Measurements from ENCODE around the gene TTLL3.
"Not testable (repeated sequence)": the region's sequence is repeated elsewhere in the genome, so short reads cannot be mapped to it uniquely, and the experiment has no call there.

The TTLL3 gene

GRCh38 chr3:9872067-9872466, 62.0 kb downstream of the TTLL3 start:
- not testable (repeated sequence) for DNase-seq

- no peak for DNase-seq
Measured at GRCh38 chr3:9875448-9875847, 65.4 kb downstream of the TTLL3 start.

GRCh38 chr3:9876255-9876654, 66.2 kb downstream of the TTLL3 start:
- not testable (repeated sequence) for DNase-seq

- no peak for DNase-seq
Measured at GRCh38 chr3:9876991-9877390, 66.9 kb downstream of the TTLL3 start.

- no peak for DNase-seq
Measured at GRCh38 chr3:9878700-9879099, 68.6 kb downstream of the TTLL3 start.

- no peak for DNase-seq
Measured at GRCh38 chr3:9879830-9880549, 69.9 kb downstream of the TTLL3 start, which contains the start of gene CIDEC. TSS of gene CIDEC (minus strand) at chr3:9880253. CDS start at chr3:9878486, 1,767 bp downstream.

- DNase-seq = no peak
Measured at GRCh38 chr3:9881441-9881840, 71.4 kb downstream of the TTLL3 start.

GRCh38 chr3:9883706-9884554, 73.9 kb downstream of the TTLL3 start:
- no peak for DNase-seq

GRCh38 chr3:9884555-9885165, 74.6 kb downstream of the TTLL3 start:
- DNase-seq = no peak
